Tibial nerve (tissue), 4 donors: ENCODE measurements around the gene CDH6. TPM values are rescaled to one million over a fixed set of nuclear protein-coding genes. Genes with fewer than 3 reads are reported as not detected.

ENCODE experiments used
- DNase-seq, 2 donors: peaks; one replicate each; pipeline ENCODE4 v3.0.0-alpha.2; 2019; ENCODE audit warnings: low spot score in 2 of 2
- H3K27ac ChIP-seq, 4 donors: fragments of 200-600 bp; sonication (generic) in 3 of 4; one replicate each; pipeline ENCODE4 v1.5.1; 2017 to 2019; ENCODE audit warnings: mild to moderate bottlenecking in 1 of 4
- H3K27me3 ChIP-seq, 2 donors: fragments of 200-600 bp; sonication (generic) in 1 of 2; one replicate each; pipeline versions ENCODE4 v1.5.1 to v1.6.0; 2017 to 2019
- H3K36me3 ChIP-seq, 3 donors: fragments of 200-600 bp; sonication (generic); one replicate each; pipeline ENCODE4 v1.5.1; 2018 to 2019
- H3K4me1 ChIP-seq, 4 donors: fragments of 200-600 bp; sonication (generic) in 3 of 4; one replicate each; pipeline ENCODE4 v1.5.1; 2017 to 2019
- H3K4me3 ChIP-seq, 4 donors: fragments of 200-600 bp; sonication (generic) in 3 of 4; one replicate each; pipeline ENCODE4 v1.5.1; 2017 to 2019; ENCODE audit warnings: mild to moderate bottlenecking in 1 of 4, moderate library complexity in 1 of 4
- H3K9me3 ChIP-seq, 4 donors: fragments of 200-600 bp; sonication (generic) in 3 of 4; one replicate each; pipeline ENCODE4 v1.5.1; 2017 to 2019
- EP300 ChIP-seq, 2 donors: sonication (generic); formaldehyde crosslinking; IDR thresholded peaks; one replicate each; pipeline ENCODE4 v1.6.1; 2017; ENCODE audit warnings: antibody characterized with exemption in 2 of 2, mild to moderate bottlenecking in 1 of 2
- POLR2A ChIP-seq, 2 donors: fragments of 450-650 bp; IDR thresholded peaks; one replicate each; pipeline ENCODE4 v1.6.1; 2017; ENCODE audit warnings: antibody characterized with exemption in 2 of 2, mild to moderate bottlenecking in 2 of 2, moderate library complexity in 2 of 2
- WGBS, 2 donors: methylation state at CpG; one replicate each; pipeline ENCODE4 v1.1.5; 2018; 5-methylcytosine and 5-hydroxymethylcytosine counted together
- total RNA-seq, 4 donors: library from RNA; depleted of rRNA; stranded (reverse); fragments of >200 nt; gene quantifications; one replicate each; pipeline ENCODE4 v1.1.0, GENCODE V29; 2016
- TF ChIP-seq, protein P1 (sequence below), 5 experiments: fragments of 200-600 bp in 3 of 5; fragments of 450-650 bp in 2 of 5; sonication (generic) in 3 of 5; IDR thresholded peaks; one replicate each; pipeline ENCODE4 v1.5.1; 2016 to 2019; ENCODE audit warnings: antibody characterized with exemption in 5 of 5, mild to moderate bottlenecking in 3 of 5, moderate library complexity in 2 of 5

The CDH6 gene
- 10 to 100 TPM; 10.8 to 23.9 (median 17.5) TPM for total RNA-seq

DNA sequence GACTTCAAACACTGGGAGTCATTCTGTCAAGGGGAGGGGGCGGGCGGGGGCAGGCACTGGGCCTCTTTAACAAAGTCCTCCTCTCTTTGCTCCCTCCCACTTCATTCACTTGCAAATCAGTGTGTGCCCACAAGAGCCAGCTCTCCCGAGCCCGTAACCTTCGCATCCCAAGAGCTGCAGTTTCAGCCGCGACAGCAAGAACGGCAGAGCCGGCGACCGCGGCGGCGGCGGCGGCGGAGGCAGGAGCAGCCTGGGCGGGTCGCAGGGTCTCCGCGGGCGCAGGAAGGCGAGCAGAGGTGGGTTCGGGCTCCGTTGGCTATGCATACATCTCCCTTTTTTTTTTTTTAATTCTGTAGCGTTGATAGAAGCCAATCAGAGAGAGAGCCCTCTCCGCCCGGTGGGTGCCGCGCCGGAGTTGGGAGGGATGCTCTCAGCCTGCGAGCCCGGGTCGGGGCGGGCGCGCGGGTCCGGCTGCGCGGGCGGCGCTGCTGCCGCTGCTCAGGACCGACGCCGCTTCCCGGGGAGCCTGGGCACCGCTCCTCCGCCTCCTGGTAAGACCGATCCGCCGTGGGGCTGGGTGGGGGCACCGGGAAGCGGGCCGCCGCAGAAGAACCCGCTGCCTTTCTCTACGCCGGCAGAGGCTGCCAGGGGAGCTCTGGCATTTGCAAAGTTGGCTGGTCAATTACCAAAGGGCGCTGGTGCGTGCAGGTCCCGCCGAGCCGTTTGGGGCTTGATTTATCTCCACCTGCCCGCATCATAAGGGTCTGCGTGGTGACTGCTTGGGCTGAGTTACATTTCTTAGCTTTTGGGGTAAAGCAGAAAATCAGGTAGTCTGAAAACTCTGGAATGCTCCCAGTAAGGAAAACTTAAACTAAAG lies at the start of gene CDH6:
TSS of gene CDH6 (plus strand) at position 96 of the 877 bp plus-strand sequence. CDS start 73,788 bp downstream, outside the sequence.
- Histone ChIP-seq H3K27ac (peak within 1 kb of the TSS; percentile 37 to 91 (median 77)), H3K4me3 (peak within 1 kb of the TSS; percentile 41 to 67 (median 52)), H3K4me1 (peaks cover 0 to 45% (median 0%) of the 10 kb centered on the region in 4 donors), H3K9me3 (no peaks in the 10 kb centered on the region), H3K27me3 (peaks cover 0 to 18% of the 10 kb centered on the region in 2 donors), H3K36me3 (no peaks in the 10 kb centered on the region)
- TF ChIP-seq POLR2A (IDR thresholded peaks at IDR 0.05) (peak in 1 of 2 donors; percentile 15), EP300 (IDR thresholded peaks at IDR 0.05) (peak in 1 of 2 donors; percentile 83)
- TF ChIP-seq, protein P1, sequence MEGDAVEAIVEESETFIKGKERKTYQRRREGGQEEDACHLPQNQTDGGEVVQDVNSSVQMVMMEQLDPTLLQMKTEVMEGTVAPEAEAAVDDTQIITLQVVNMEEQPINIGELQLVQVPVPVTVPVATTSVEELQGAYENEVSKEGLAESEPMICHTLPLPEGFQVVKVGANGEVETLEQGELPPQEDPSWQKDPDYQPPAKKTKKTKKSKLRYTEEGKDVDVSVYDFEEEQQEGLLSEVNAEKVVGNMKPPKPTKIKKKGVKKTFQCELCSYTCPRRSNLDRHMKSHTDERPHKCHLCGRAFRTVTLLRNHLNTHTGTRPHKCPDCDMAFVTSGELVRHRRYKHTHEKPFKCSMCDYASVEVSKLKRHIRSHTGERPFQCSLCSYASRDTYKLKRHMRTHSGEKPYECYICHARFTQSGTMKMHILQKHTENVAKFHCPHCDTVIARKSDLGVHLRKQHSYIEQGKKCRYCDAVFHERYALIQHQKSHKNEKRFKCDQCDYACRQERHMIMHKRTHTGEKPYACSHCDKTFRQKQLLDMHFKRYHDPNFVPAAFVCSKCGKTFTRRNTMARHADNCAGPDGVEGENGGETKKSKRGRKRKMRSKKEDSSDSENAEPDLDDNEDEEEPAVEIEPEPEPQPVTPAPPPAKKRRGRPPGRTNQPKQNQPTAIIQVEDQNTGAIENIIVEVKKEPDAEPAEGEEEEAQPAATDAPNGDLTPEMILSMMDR (IDR thresholded peaks at IDR 0.05): peak in 1 of 5 experiments; percentile 14
- 1% methylated on average over 32 to 51 of the region's 67 CpGs for WGBS, 2 donors
- no peak for DNase-seq

DNA sequence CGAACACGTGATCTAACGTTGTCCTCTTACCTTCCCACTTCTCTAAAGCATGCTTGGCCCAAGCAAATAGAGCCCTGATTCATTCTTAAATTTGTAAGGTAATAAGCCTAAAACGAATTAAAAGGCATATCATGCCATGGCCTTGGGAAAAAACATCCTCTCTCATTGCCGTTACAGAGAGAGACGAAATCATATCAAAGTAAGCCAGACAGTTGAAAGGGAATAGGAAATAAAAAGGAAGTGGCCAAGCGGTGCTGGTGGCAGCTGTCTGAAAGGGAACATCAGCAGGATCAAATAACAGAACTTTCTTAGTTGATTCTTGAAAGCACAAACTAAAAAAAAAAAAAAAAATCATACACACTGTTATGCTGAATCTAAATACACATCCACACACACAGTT lies 49.1 kb upstream of the CDH6 start:
- no peaks in the 10 kb centered on the region for H3K9me3 ChIP-seq
- no peaks in the 10 kb centered on the region for H3K36me3 ChIP-seq
- H3K4me1 ChIP-seq: no peaks in the 10 kb centered on the region
- no peaks in the 10 kb centered on the region for H3K27me3 ChIP-seq
- TF ChIP-seq EP300 (IDR thresholded peaks at IDR 0.05) (no peak), POLR2A (IDR thresholded peaks at IDR 0.05) (no peak)
- TF ChIP-seq, protein P1 (IDR thresholded peaks at IDR 0.05): no peak
- no peak overlapping the region for H3K4me3 ChIP-seq
- WGBS, 2 donors: 78 to 79% methylated on average over 7 of the region's 7 CpGs
- no peak overlapping the region for H3K27ac ChIP-seq
- DNase-seq: no peak

DNA sequence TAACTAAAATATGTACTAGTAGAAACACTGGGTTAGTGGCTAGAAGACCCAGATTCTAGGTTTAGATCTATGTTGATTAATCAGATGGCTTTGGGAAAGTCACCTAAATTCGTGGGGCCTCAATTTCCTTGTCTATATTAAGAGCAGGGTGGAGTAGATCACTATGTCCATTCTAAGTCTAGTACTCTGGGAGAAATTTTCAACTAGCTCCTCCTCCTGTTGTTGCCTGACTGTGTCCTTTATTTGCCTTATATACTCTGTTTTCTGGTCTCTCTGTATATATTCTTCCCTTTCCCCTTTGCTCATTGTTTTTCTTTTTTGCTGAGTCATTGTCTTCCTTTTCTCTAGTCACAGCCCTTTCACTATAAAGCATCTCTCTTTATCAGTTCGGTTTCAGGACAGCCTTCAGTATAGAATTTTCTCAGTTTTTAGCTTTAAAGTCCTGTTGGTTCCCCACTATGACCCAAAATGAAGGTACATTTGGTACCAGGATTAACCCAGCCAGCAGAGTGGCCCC lies 44.5 kb upstream of the CDH6 start:
- TF ChIP-seq EP300 (IDR thresholded peaks at IDR 0.05) (no peak), POLR2A (IDR thresholded peaks at IDR 0.05) (no peak)
- TF ChIP-seq, protein P1 (IDR thresholded peaks at IDR 0.05): no peak
- WGBS, 2 donors: 61 to 65% methylated on average over 2 of the region's 2 CpGs
- H3K36me3 ChIP-seq: no peaks in the 10 kb centered on the region
- H3K27ac ChIP-seq: no peak overlapping the region
- H3K9me3 ChIP-seq: no peaks in the 10 kb centered on the region
- no peak for DNase-seq
- H3K27me3 ChIP-seq: no peaks in the 10 kb centered on the region
- no peak overlapping the region for H3K4me3 ChIP-seq
- H3K4me1 ChIP-seq: no peaks in the 10 kb centered on the region

DNA sequence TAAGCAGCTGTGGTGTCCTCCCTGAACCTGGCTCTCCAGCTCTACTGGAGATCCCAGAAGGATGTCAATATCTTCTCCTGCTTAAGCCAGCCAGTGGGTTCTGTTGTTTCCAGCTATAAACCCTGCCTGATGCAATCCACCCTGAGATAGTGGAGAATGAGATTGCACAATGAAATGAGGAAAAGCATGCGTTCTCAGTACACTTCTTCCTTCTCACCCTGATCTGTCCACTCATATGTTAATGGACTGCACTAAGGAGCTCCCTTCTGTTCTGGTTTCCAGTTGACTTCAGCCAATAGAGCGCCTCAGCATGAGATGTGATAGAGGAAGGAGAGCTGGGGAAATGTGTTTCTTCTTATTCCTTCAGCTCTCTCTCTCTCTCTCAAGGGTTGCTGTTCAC lies 40.0 kb upstream of the CDH6 start:
- Histone ChIP-seq H3K9me3 (no peaks in the 10 kb centered on the region), H3K4me1 (no peaks in the 10 kb centered on the region), H3K27ac (no peak overlapping the region), H3K36me3 (no peaks in the 10 kb centered on the region), H3K4me3 (no peak overlapping the region), H3K27me3 (no peaks in the 10 kb centered on the region)
- 83 to 92% methylated on average over 2 of the region's 2 CpGs for WGBS, 2 donors
- TF ChIP-seq, protein P1 (IDR thresholded peaks at IDR 0.05): no peak
- TF ChIP-seq POLR2A (IDR thresholded peaks at IDR 0.05) (no peak), EP300 (IDR thresholded peaks at IDR 0.05) (no peak)
- no peak for DNase-seq

DNA sequence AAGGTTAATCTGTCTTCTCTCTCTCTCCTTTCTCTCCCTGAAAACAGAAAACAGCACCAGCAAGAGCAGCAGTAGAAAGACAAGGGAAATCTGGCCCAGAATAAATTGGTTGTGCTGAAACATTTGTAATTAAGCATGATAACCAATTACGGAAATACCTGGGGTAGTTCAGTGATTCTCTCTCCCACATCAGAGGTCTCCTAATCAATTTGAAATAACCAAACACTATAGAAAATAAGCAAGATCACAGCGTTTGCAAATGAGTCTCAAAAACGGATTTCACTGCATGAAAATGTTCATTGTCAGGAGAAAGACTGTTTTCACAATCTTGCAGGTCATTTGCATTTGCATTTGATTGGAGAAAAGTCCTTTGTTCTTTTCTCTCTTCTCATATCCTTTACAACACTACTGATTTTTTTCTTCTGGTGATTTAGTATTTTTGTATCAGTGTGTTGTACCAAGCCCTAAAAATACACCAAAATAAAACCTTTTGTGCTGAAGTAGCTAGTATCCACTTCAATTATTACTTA lies 36.8 kb upstream of the CDH6 start:
- TF ChIP-seq POLR2A (IDR thresholded peaks at IDR 0.05): no peak
- TF ChIP-seq, protein P1 (IDR thresholded peaks at IDR 0.05): no peak
- no peak for TF ChIP-seq EP300 (IDR thresholded peaks at IDR 0.05)
- Histone ChIP-seq H3K9me3 (no peaks in the 10 kb centered on the region), H3K36me3 (no peaks in the 10 kb centered on the region), H3K4me3 (no peak overlapping the region), H3K27ac (no peak overlapping the region), H3K27me3 (no peaks in the 10 kb centered on the region), H3K4me1 (no peaks in the 10 kb centered on the region)
- WGBS, 2 donors: 46 to 47% methylated on average over 3 of the region's 3 CpGs
- DNase-seq: no peak
